H1 (cell line): ENCODE results near the gene NR1D2. TPM values are rescaled to one million over a fixed set of nuclear protein-coding genes. Genes with fewer than 3 reads are reported as not detected.

ENCODE experiments used
- CTCF ChIA-PET: fragments of 300-600 bp; sonication (Branson Sonifier 250); formaldehyde crosslinking; loops from one replicate; lab custom pipeline; 2021; ENCODE audit not compliant: partially characterized antibody; lab: Charles Lee
- POLR2A ChIA-PET: fragments of 300-600 bp; sonication (Branson Sonifier 250); formaldehyde crosslinking; loops from one replicate; lab custom pipeline; 2021; ENCODE audit warnings: inconsistent platforms; ENCODE audit not compliant: partially characterized antibody; lab: Charles Lee
- DNase-seq, 2 experiments: peaks; one replicate each; pipeline versions ENCODE4 v3.0.0 to v3.0.0-alpha.2; 2010 to 2022; ENCODE audit warnings: low spot score in 2 of 2, low read depth in 1 of 2, mixed read lengths in 1 of 2
- FAIRE-seq: peaks from 2 replicates; lab custom pipeline; 2011; peaks lifted over from hg19 to GRCh38; lab: Jason Lieb, UNC
- H2AFZ ChIP-seq: 2 replicates; pipeline ENCODE4 v1.8.1; 2012; ENCODE audit warnings: low read length, inconsistent platforms
- H2AK5ac ChIP-seq: 2 replicates; pipeline ENCODE4 v1.6.1; 2013; ENCODE audit warnings: low read depth, low read length
- H2BK120ac ChIP-seq: replicated peaks from 2 replicates; pipeline ENCODE3; 2013; ENCODE audit warnings: low read depth, low read length, inconsistent platforms
- H2BK12ac ChIP-seq: 2 replicates; pipeline ENCODE4 v1.6.1; 2013; ENCODE audit warnings: low read depth, low read length
- H2BK15ac ChIP-seq: 2 replicates; pipeline ENCODE4 v1.6.1; 2013; ENCODE audit warnings: low read length
- H2BK20ac ChIP-seq: 2 replicates; pipeline ENCODE4 v1.6.1; 2013; ENCODE audit warnings: low read length
- H2BK5ac ChIP-seq: 2 replicates; pipeline ENCODE4 v1.6.1; 2013; ENCODE audit warnings: low read depth, low read length
- H3K14ac ChIP-seq: 2 replicates; pipeline ENCODE4 v1.6.1; 2013; ENCODE audit warnings: inconsistent platforms; ENCODE audit not compliant: insufficient read length
- H3K18ac ChIP-seq: 2 replicates; pipeline ENCODE4 v1.6.1; 2013; ENCODE audit warnings: low read length; ENCODE audit errors: extremely low read depth
- H3K23ac ChIP-seq: 2 replicates; pipeline ENCODE4 v1.6.1; 2013; ENCODE audit warnings: inconsistent platforms; ENCODE audit not compliant: insufficient read length
- H3K23me2 ChIP-seq: 2 replicates; pipeline ENCODE4 v1.6.1; 2013; ENCODE audit warnings: low read depth, low read length
- H3K27ac ChIP-seq: 2 replicates; pipeline ENCODE4 v1.6.1; 2011; ENCODE audit warnings: low read depth, low read length, inconsistent platforms
- H3K27me3 ChIP-seq, 4 experiments: replicated peaks in 1 of 4; 1 replicate in 1 of 4; 2 replicates in 3 of 4; pipeline versions ENCODE4 v1.6.1 to v1.8.1; 2011 to 2013; ENCODE audit warnings: low read length in 3 of 4, mild to moderate bottlenecking in 3 of 4, inconsistent platforms in 2 of 4, mixed read lengths in 2 of 4, moderate library complexity in 1 of 4; ENCODE audit not compliant: control insufficient read depth in 3 of 4, insufficient read depth in 3 of 4; ENCODE audit errors: extremely low read depth in 1 of 4
- H3K36me3 ChIP-seq, 4 experiments: 2 replicates each; pipeline versions ENCODE4 v1.6.1 to v1.8.1; 2011 to 2013; ENCODE audit warnings: mild to moderate bottlenecking in 4 of 4, low read length in 3 of 4, moderate library complexity in 2 of 4, control low read depth in 1 of 4, inconsistent platforms in 1 of 4; ENCODE audit not compliant: insufficient read depth in 4 of 4, control insufficient read depth in 2 of 4
- H3K4ac ChIP-seq: replicated peaks from 2 replicates; pipeline ENCODE3; 2013; ENCODE audit warnings: low read length, low read depth, mixed read lengths, inconsistent platforms; ENCODE audit not compliant: insufficient read length
- H3K4me1 ChIP-seq, 4 experiments: replicated peaks in 1 of 4; 1 replicate in 1 of 4; 2 replicates in 3 of 4; pipeline versions ENCODE4 v1.6.1 to v1.8.1; 2011 to 2013; ENCODE audit warnings: low read length in 3 of 4, inconsistent platforms in 2 of 4, mixed read lengths in 1 of 4; ENCODE audit not compliant: insufficient read depth in 4 of 4, control insufficient read depth in 3 of 4
- H3K4me2 ChIP-seq, 2 experiments: 2 replicates each; pipeline versions ENCODE4 v1.6.1 to v1.8.1; 2011 to 2013; ENCODE audit warnings: low read depth in 2 of 2, low read length in 2 of 2, control low read depth in 1 of 2, inconsistent platforms in 1 of 2, mild to moderate bottlenecking in 1 of 2; ENCODE audit not compliant: insufficient read depth in 1 of 2
- H3K4me3 ChIP-seq, 4 experiments: fragments of 200-600, 300-600 bp in 1 of 4; sonication (generic), shearing (Covaris generic), sonication (Bioruptor Twin) in 1 of 4; 2 replicates each; pipeline versions ENCODE4 v1.5.1 to v1.8.1; 2011 to 2016; ENCODE audit warnings: low read length in 4 of 4, low read depth in 3 of 4, control low read depth in 2 of 4, inconsistent platforms in 2 of 4, mild to moderate bottlenecking in 2 of 4, mixed read lengths in 1 of 4, moderate library complexity in 1 of 4; ENCODE audit not compliant: insufficient read depth in 2 of 4; ENCODE audit errors: extremely low read depth in 1 of 4
- H3K56ac ChIP-seq: replicated peaks from 2 replicates; pipeline ENCODE3; 2013; ENCODE audit warnings: low read depth, mild to moderate bottlenecking, mixed read lengths, low read length, inconsistent platforms; ENCODE audit not compliant: insufficient read length
- H3K79me1 ChIP-seq: 2 replicates; pipeline ENCODE4 v1.6.1; 2013; ENCODE audit warnings: low read depth, low read length, control low read depth
- H3K79me2 ChIP-seq, 2 experiments: 2 replicates each; pipeline versions ENCODE4 v1.6.1 to v1.8.1; 2012 to 2013; ENCODE audit warnings: low read length in 2 of 2, mild to moderate bottlenecking in 2 of 2, inconsistent platforms in 1 of 2; ENCODE audit not compliant: insufficient read depth in 2 of 2, control insufficient read depth in 1 of 2
- H3K9ac ChIP-seq, 4 experiments: replicated peaks in 1 of 4; 1 replicate in 1 of 4; 2 replicates in 3 of 4; pipeline versions ENCODE4 v1.6.1 to v1.8.1; 2011 to 2013; ENCODE audit warnings: low read depth in 3 of 4, low read length in 3 of 4, control low read depth in 2 of 4, mild to moderate bottlenecking in 2 of 4, moderate library complexity in 2 of 4, inconsistent platforms in 1 of 4; ENCODE audit errors: extremely low read depth in 1 of 4
- H3K9me3 ChIP-seq, 2 experiments: 2 replicates each; pipeline versions ENCODE4 v1.6.1 to v1.8.1; 2012 to 2013; ENCODE audit warnings: mild to moderate bottlenecking in 2 of 2, moderate library complexity in 2 of 2, control low read depth in 1 of 2, inconsistent platforms in 1 of 2, low read depth in 1 of 2, low read length in 1 of 2, mixed read lengths in 1 of 2; ENCODE audit not compliant: insufficient read depth in 2 of 2
- H4K20me1 ChIP-seq, 2 experiments: replicated peaks in 1 of 2; 2 replicates each; pipeline versions ENCODE3 to v1.8.1; 2011 to 2013; ENCODE audit warnings: inconsistent platforms in 2 of 2, low read length in 2 of 2, mild to moderate bottlenecking in 1 of 2; ENCODE audit not compliant: insufficient read depth in 2 of 2, control insufficient read depth in 1 of 2
- H4K5ac ChIP-seq: 2 replicates; pipeline ENCODE4 v1.6.1; 2013; ENCODE audit warnings: low read length, low read depth, mixed read lengths, inconsistent platforms; ENCODE audit not compliant: insufficient read length
- H4K8ac ChIP-seq: 2 replicates; pipeline ENCODE4 v1.8.0; 2013; ENCODE audit warnings: mild to moderate bottlenecking, moderate library complexity, low read length, inconsistent platforms; ENCODE audit not compliant: insufficient read depth; ENCODE audit errors: extremely low read depth
- H4K91ac ChIP-seq: replicated peaks from 2 replicates; pipeline ENCODE3; 2013; ENCODE audit warnings: low read length, mixed read lengths, inconsistent platforms; ENCODE audit not compliant: insufficient read length
- KDM1A ChIP-seq: fragments of 200-600, 300-600 bp; sonication (generic); IDR thresholded peaks from 2 replicates; pipeline ENCODE4 v1.7.1; 2016; ENCODE audit warnings: mild to moderate bottlenecking, low read length, borderline replicate concordance
- TAF1 ChIP-seq: IDR thresholded peaks from 2 replicates; pipeline ENCODE4 v1.6.1; 2011; ENCODE audit warnings: mild to moderate bottlenecking, low read depth, low read length
- WGBS, 2 experiments: shearing (Covaris generic) in 1 of 2; methylation state at CpG; one replicate each; pipeline versions ENCODE4 v1.1.6 to v1.1.7; 2013 to 2015; ENCODE audit warnings: low lambda C conversion rate in 2 of 2, mixed read lengths in 2 of 2, inconsistent platforms in 1 of 2, low coverage in 1 of 2, missing lambda C conversion rate in 1 of 2; ENCODE audit not compliant: insufficient replicate concordance in 2 of 2, insufficient coverage in 1 of 2, insufficient read length in 1 of 2; ENCODE audit errors: extremely low coverage in 1 of 2, missing lambda C conversion rate in 1 of 2; 5-methylcytosine and 5-hydroxymethylcytosine counted together
- polyA plus RNA-seq, 7 experiments: library from polyadenylated mRNA; depleted of rRNA in 3 of 7; stranded (reverse) in 5 of 7; unstranded in 2 of 7; fragments of >200 nt in 5 of 7; fragments of 200-250 nt in 2 of 7; gene quantifications; 1 replicate in 5 of 7; 2 replicates in 1 of 7; 4 replicates in 1 of 7; pipeline versions ENCODE4 v1.2.1 to v1.2.3, GENCODE V29; 2011 to 2013; ENCODE audit warnings: missing spikeins in 2 of 7, mixed read lengths in 2 of 7
- total RNA-seq: library from RNA; stranded (reverse); fragmentation: NEBNext Ultra II Directional; extraction: Animal tissue kit (Norgen Biotek cat#: 25700); gene quantifications from 2 replicates; pipeline ENCODE4 v1.2.1, GENCODE V29; 2021

NR1D2 gene
- total and polyA plus RNA-seq, 2 of the 8 experiments (the other 6 are each of a cell fraction or from before 2014, with no cell fraction given) = 5.9 to 21.7 TPM

GRCh38 chr3:23981955-23982354 lies 36.9 kb downstream of the NR1D2 start:
- H4K20me1 ChIP-seq = peaks cover 0 to 2% of the 10 kb centered on the region in 2 experiments
- no peak overlapping the region for H4K91ac ChIP-seq
- H4K8ac ChIP-seq = peak overlapping the region; percentile 80; the same call in 1 of the 2 replicates
- no peak overlapping the region for H2BK120ac ChIP-seq
- no peak overlapping the region for H2AK5ac ChIP-seq
- FAIRE-seq = no peak
- no peak overlapping the region for H2BK12ac ChIP-seq
- H3K56ac ChIP-seq = no peak overlapping the region
- peak in 1 of 2 experiments; percentile 54 for DNase-seq
- H3K9me3 ChIP-seq = no peaks in the 10 kb centered on the region
- no peak overlapping the region for H3K9ac ChIP-seq
- H3K4me2 ChIP-seq = no peak overlapping the region
- no peak overlapping the region for H3K14ac ChIP-seq
- H4K5ac ChIP-seq = no peak overlapping the region
- no peaks in the 10 kb centered on the region for H3K27me3 ChIP-seq
- H2BK15ac ChIP-seq = no peak overlapping the region
- H3K23me2 ChIP-seq = no peaks in the 10 kb centered on the region
- H2BK5ac ChIP-seq = no peak overlapping the region
- H3K4me1 ChIP-seq = no peaks in the 10 kb centered on the region
- no peak overlapping the region for H3K4ac ChIP-seq
- ChIA-PET POLR2A (interaction anchor here (0.5 to 2.7 kb wide), 4 partner anchors 10 to 271 kb away, joined by 3 to 12 read pairs (median 6); no protein-coding TSS in a partner anchor), CTCF (interaction anchor here (0.5 to 3.1 kb wide), 5 partner anchors 10 to 93 kb away, joined by 3 to 11 read pairs (median 3); no protein-coding TSS in a partner anchor)
- 73% methylated on average over 5 of the region's 5 CpGs; no CpG with 5 or more reads in 1 of the 2 experiments for WGBS, 2 experiments
- 0 out of 2 replicates have a peak, but pooled peaks have one; percentile 15 for TF ChIP-seq TAF1
- TF ChIP-seq KDM1A = no peak
- H2BK20ac ChIP-seq = no peak overlapping the region
- H3K27ac ChIP-seq = no peak overlapping the region
- no peak overlapping the region for H3K23ac ChIP-seq
- H3K18ac ChIP-seq = no peak overlapping the region
- H3K79me1 ChIP-seq = no peaks in the 10 kb centered on the region
- H3K36me3 ChIP-seq = peaks cover 0 to 9% (median 0%) of the 10 kb centered on the region in 4 experiments; a peak in 2 of 8 replicates
- no peaks in the 10 kb centered on the region for H3K79me2 ChIP-seq
- no peak overlapping the region for H3K4me3 ChIP-seq
- no peak overlapping the region for H2AFZ ChIP-seq
